SK-N-SH (cell line): Measurements from ENCODE around the gene CTNNA3.

Experiments
- CHD2 ChIP-seq: fragments of 150-350 bp; IDR thresholded peaks from 2 replicates; pipeline ENCODE4 v1.6.1; 2018; ENCODE audit warnings: low read length; ENCODE audit not compliant: partially characterized antibody
- YY1 ChIP-seq: IDR thresholded peaks from 2 replicates; pipeline ENCODE4 v1.4.0; 2012; ENCODE audit warnings: low read depth, mild to moderate bottlenecking
- TF ChIP-seq, protein P1 (sequence below): IDR thresholded peaks from 2 replicates; pipeline ENCODE4 v1.4.0; 2012; ENCODE audit warnings: low read depth

DNA sequence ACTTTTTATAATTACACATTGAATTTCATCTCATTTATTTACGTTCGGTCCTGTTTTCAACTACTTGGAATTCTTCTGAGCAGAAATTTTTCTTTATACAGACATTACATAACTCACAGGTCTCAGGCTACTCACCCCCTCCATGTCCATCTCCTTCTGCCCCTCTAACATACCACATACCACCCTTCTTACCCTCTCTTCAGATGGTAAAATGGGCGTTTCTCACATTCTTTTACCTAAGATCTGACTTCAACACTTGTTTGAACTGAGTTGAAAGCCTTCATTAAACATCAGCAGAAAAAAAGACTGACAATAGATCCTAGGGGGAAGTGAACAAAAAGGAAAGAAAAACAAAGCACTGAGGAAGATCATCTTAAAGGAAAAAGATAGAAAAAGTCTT, 309.7 kb downstream of the CTNNA3 start:
- TF ChIP-seq YY1 (no peak), CHD2 (no peak)
- TF ChIP-seq, protein P1, sequence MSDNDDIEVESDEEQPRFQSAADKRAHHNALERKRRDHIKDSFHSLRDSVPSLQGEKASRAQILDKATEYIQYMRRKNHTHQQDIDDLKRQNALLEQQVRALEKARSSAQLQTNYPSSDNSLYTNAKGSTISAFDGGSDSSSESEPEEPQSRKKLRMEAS: no peak
